Testis (tissue), 2 donors: ENCODE measurements around the gene TROAP.
"Not testable (repeated sequence)": the region's sequence is repeated elsewhere in the genome, so short reads cannot be mapped to it uniquely, and the experiment has no call there.

ENCODE experiments used
- CTCF ChIP-seq, 3 experiments: fragments of 450-650 bp in 2 of 3; fragments of 200-600 bp in 1 of 3; sonication (generic) in 1 of 3; IDR thresholded peaks; one replicate each; pipeline ENCODE4 v1.5.1; 2016 to 2019; ENCODE audit warnings: antibody characterized with exemption in 3 of 3, mild to moderate bottlenecking in 2 of 3, moderate library complexity in 1 of 3
- POLR2A ChIP-seq: fragments of 450-650 bp; IDR thresholded peaks from one replicate; pipeline ENCODE4 v1.6.1; 2017; ENCODE audit warnings: antibody characterized with exemption, mild to moderate bottlenecking, moderate library complexity

- TF ChIP-seq POLR2A; CTCF (IDR thresholded peaks at IDR 0.05): not testable (repeated sequence)
Measured at GRCh38 chr12:49280545-49280944, 42.5 kb upstream of the TROAP start.
